T-helper 2 cell (primary cell): ENCODE measurements around the gene ANKRD6.
"Not testable (repeated sequence)": the region's sequence is repeated elsewhere in the genome, so short reads cannot be mapped to it uniquely, and the experiment has no call there.

ENCODE experiments used
- DNase-seq, 5 experiments: peaks; one replicate each; pipeline versions ENCODE4 v3.0.0 to v3.0.0-alpha.2; 2012 to 2022
- total RNA-seq, 2 donors: gene quantifications; one replicate each; lab custom pipeline; 2026; lab: John Stamatoyannopoulos, UW

ANKRD6 gene
- 5.9 to 6.2 reads per million in 2 donors for total RNA-seq

DNA sequence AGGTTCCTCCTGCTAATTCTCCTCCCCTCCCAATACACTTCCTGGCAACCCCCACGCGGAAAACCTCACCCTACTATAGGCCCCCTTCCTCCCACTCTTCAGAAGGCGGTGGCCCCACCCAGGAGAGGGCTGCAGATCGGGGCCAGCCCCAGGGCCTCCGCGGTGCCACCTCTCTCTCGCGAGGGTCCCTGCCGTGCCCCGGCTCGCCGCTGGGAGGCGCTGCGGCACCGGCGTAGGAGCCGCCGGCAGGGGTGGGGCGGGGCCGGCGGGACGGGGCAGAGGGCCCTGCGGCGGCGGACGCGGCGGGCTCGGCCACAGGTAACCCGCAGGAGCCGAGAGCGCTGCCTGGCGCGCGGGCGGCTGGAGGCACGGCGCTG is at the start of gene ANKRD6:
ANKRD6 (plus strand) TSS at position 278 of the 377 bp plus-strand sequence. CDS start 133,825 bp downstream, outside the sequence.
- DNase-seq, result peak; percentile 71 to 76 (median 72)

DNA sequence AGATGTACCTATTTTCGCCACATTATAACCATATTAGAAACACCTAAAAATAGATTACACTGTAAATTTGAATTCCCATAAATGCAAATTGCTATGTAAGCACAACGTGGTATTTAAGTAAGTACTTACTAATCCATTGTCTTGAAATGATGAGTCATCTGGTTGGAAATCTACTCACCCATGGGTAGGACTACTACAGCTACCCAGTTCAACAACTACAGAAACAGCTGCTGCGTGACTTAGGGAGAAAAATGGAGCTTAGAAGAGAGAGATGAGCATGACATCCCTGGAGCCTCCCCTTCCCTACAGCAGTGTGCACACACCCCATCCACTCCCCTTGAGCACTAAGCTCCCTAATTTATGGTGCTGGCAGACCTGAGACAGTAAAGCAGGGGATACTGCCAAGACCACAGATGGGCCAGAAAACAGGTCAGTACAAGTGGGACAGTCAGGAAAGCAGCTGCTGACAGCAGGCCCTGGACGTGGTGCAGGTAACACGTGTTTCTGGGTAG is 47.7 kb upstream of the ANKRD6 start:
- no peak for DNase-seq

DNA sequence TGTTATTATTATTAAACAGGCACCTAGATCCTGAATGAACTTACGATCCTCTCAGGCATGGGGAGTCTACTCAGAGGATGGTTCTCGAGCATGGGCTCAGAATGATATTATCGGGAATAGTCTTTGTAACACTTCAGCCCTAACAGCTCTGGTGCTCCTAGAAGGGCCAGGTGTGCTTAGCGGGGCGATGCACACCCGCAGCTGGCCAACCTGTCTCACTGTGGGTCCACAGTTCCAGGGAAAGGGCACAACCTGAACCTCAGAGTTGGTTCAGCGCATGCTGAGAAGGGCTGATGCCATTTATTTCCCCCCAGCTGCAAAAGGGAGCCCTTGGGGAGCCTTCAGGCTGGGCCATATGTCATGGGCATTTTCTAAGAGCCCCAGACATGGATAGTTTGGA is 47.1 kb upstream of the ANKRD6 start:
- DNase-seq, result no peak

DNA sequence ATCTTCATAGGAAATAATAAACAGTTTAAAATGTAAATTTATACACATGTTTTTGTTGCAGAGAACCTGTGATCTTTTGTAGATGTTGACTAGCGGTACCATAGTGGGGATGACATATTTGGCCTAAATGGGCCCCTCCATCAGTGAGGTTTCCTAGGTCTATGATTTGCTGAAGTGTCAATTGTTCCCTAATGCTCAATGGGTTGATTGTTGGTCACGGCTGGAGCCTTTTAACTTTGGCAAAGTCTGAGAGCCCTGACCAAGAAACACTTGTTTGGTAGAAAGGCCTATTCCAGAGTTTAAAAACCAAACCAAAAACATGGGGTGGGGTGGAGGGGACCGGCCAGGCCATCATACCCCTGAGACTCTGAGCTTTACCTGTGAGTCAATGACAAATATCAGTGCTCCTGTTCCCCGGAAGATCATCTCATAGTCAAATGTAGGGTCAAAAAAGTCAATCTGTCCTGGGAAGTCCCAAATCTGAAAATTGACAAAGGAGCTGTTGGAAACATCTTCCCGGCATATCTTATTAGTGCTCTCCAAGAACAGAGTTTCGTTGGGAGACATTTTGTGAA is 45.9 kb upstream of the ANKRD6 start:
- DNase-seq, result no peak

DNA sequence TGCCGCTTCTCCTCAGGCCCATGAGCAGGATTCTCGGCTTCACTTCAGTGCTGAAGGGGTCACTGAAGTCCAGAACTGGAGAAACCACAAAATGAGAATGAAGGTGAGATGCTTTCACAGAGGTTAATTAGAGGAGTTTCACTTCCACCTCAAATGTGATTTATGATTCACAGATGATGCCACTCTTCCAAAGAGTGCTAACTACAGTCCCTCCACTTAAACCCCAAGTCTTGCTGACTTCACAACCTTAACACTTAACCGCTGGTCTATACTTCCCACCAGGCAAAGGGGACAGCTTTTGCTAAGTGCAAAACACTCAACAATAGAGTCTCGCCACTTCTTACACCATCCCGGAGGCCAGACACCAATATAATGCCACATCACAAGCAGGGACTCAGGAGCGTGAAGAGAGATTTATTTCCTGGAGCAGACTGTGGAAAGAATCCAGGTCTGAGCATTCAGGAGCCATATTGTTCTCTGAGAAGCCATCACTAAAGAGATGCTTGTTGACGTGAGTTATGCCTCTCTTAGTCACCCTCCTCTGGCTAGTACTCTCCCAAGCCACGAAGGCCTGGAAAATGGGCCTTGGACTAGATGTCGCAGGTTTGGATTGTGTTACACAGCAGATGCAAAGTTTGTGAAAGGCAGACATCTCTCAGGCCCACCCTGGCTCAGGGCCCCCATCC is 45.3 kb upstream of the ANKRD6 start:
- DNase-seq, result no peak

- no peak for DNase-seq
Measured at GRCh38 chr6:89388846-89389245, 44.1 kb upstream of the ANKRD6 start.

- DNase-seq, result no peak
Measured at GRCh38 chr6:89392823-89393222, 40.1 kb upstream of the ANKRD6 start.

- no peak for DNase-seq
Measured at GRCh38 chr6:89393659-89394058, 39.3 kb upstream of the ANKRD6 start.

GRCh38 chr6:89397884-89398283 is 35.1 kb upstream of the ANKRD6 start:
- DNase-seq, result not testable (repeated sequence)

GRCh38 chr6:89398762-89399525 is 34.0 kb upstream of the ANKRD6 start:
- no peak for DNase-seq

DNA sequence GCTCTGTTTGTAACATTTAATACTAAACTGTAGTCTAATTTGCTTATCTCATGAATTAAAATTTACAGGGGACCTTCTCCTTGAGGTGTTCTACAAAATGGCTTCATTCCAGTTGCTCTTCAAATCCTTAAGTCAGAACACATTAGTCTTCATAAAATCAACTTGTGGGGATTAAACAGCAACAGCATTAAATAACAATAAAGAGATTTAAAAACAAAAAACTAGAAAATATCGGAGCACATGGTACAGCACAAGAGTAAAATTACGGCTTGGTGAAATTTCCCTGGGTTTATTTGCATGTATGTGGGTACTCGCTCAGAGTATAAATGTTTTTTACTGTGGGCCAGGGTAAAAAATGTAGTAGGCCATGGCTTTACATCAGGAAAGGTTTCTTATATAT is 32.9 kb upstream of the ANKRD6 start:
- DNase-seq, result no peak

DNA sequence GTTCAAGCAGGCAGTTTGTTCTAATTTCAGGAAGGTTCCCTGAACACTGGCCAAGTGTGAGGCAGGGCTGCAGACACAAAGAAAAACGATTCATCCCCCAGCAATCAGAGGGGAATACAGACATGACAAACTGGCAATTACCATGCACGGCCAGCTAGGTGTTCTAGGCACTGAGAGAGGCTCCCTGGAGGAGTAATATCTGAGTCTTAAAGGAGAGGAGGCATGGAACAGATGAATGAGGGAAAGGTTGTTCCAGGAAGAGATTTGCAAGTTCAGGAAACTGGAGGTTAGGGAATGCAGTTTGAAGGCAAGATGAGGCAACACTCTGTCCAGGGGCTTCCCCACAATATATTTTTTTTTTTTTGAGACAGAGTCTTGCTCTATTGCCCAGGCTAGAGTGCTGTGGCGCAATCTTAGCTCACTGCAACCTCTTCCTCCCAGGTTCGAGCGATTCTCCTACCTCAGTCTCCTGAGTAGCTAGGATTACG is 32.0 kb upstream of the ANKRD6 start:
- no peak for DNase-seq

DNA sequence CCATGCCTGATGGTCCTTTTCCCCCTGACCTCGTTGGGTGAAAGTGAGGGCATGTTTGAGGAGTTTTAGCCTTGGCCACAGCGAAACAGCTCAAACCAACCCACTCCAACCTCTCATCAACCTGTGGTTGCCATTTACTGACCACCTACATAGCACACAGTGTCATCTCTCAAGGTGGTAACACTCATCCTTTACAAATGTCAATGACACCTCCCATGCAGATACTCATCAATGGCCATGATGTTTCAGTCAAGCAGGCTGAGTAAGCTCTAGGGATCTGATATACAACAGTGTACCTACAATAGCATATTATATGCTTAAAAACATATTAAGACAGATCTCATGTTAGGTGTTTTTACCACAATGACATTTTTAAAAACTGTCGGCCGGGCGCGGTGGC is 30.2 kb upstream of the ANKRD6 start:
- no peak for DNase-seq

DNA sequence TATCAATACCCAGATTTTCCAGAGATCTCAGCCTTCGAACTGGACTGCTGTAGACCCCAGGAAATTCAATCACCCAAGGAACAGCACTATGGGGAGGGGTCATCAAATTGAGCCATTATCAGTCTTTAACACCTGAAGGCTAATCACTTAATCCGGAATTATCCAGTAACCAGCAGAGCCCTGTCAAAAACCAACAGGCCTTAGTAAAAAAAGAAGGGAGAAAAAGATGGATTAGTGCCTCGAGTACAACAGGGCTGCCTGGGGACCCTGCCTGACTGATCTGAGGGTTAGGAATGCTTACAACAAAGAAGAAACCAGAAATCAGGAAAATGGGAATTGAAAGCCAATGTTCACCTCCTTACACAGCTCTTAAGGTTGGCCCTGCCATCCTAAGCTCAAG is 28.4 kb upstream of the ANKRD6 start:
- no peak for DNase-seq

GRCh38 chr6:89406141-89406540 is 26.8 kb upstream of the ANKRD6 start:
- no peak for DNase-seq

GRCh38 chr6:89409461-89410035 is 23.4 kb upstream of the ANKRD6 start:
- DNase-seq, result no peak

GRCh38 chr6:89410231-89410761 is 22.7 kb upstream of the ANKRD6 start:
- DNase-seq, result peak in 1 of 5 experiments; percentile 14

GRCh38 chr6:89410788-89411144 is 22.2 kb upstream of the ANKRD6 start:
- DNase-seq, result no peak

DNA sequence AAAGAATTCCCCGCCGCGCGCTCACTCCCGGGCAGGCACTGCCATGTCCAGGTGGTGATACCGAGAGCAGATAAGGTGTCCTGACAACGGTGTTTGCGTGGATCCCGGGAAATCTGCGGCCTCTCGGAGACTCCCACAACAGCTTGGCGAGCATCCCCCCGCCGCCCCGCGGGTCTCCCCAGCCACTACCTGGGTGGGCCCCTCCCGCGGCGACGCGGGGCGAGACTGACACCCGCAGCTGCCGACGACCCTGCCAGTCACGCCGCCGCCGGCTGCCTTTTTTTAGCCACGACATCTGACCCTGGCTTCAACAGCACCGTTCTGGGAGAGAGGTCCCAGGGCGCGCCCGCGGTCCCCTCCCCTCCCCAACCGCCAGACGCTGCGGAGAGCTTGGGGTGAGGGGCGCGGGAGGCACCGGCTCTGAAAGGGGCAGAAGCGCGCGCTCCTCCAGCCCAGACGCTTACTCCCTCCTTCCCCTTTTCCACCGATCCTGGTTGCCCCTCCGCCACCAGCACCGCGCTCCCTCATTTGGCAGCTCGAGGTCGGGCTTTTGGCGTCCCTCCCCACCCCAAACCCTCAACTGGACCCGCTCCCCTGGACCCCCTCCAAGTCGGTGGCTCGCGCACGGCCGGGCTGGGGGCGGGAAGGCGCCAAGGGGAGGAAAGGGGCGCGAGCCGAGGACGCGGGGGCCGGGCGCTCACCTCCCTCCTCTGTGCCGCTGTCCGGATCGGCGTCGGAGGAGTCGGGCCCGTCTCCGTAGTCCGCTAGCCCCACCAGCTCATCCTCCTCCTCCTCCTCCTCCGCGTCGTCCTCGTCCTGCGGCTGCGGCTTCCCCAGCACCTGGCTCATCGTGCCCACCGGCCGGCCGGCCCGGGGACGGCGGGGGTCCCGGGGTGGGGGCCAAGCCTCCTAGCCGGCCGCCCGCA is 21.5 kb upstream of the ANKRD6 start:
- peak; percentile 6 to 45 (median 6) for DNase-seq

- DNase-seq, result peak; percentile 10 to 86 (median 38)
Measured at GRCh38 chr6:89412071-89413005, 20.6 kb upstream of the ANKRD6 start, which contains the start of gene RRAGD. TSS of gene RRAGD (minus strand) at chr6:89412273. CDS start at chr6:89411993, 280 bp downstream.
